AG09309 (cell line): ENCODE results near the gene TMEM132D.

Experiments
- DNase-seq: peaks from one replicate; pipeline ENCODE4 v3.0.0-alpha.2; 2010; ENCODE audit warnings: low read depth
- H3K4me3 ChIP-seq: 2 replicates; pipeline ENCODE4 v1.5.1; 2011; ENCODE audit warnings: mild to moderate bottlenecking, low read depth, low read length, moderate library complexity; ENCODE audit not compliant: control insufficient read depth
- TF ChIP-seq, protein P1 (sequence below): IDR thresholded peaks from 2 replicates; pipeline ENCODE4 v1.5.1; 2011; ENCODE audit warnings: mild to moderate bottlenecking, low read depth, low read length, inconsistent platforms; ENCODE audit not compliant: insufficient read depth, control insufficient read depth; ENCODE audit errors: missing control alignments

TMEM132D gene

GRCh38 chr12:129230995-129231394, 672.8 kb downstream of the TMEM132D start:
- no peak overlapping the region for H3K4me3 ChIP-seq
- no peak for DNase-seq
- TF ChIP-seq, protein P1, sequence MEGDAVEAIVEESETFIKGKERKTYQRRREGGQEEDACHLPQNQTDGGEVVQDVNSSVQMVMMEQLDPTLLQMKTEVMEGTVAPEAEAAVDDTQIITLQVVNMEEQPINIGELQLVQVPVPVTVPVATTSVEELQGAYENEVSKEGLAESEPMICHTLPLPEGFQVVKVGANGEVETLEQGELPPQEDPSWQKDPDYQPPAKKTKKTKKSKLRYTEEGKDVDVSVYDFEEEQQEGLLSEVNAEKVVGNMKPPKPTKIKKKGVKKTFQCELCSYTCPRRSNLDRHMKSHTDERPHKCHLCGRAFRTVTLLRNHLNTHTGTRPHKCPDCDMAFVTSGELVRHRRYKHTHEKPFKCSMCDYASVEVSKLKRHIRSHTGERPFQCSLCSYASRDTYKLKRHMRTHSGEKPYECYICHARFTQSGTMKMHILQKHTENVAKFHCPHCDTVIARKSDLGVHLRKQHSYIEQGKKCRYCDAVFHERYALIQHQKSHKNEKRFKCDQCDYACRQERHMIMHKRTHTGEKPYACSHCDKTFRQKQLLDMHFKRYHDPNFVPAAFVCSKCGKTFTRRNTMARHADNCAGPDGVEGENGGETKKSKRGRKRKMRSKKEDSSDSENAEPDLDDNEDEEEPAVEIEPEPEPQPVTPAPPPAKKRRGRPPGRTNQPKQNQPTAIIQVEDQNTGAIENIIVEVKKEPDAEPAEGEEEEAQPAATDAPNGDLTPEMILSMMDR = no peak

- DNase-seq = no peak
- no peak overlapping the region for H3K4me3 ChIP-seq
- TF ChIP-seq, protein P1 = no peak
Observed at GRCh38 chr12:129226851-129227250, 677.0 kb downstream of the TMEM132D start.

GRCh38 chr12:129226005-129226404, 677.8 kb downstream of the TMEM132D start:
- TF ChIP-seq, protein P1 = no peak
- no peak for DNase-seq
- no peak overlapping the region for H3K4me3 ChIP-seq

GRCh38 chr12:129215556-129215955, 688.3 kb downstream of the TMEM132D start:
- H3K4me3 ChIP-seq = no peak overlapping the region
- no peak for DNase-seq
- TF ChIP-seq, protein P1 = no peak

DNA sequence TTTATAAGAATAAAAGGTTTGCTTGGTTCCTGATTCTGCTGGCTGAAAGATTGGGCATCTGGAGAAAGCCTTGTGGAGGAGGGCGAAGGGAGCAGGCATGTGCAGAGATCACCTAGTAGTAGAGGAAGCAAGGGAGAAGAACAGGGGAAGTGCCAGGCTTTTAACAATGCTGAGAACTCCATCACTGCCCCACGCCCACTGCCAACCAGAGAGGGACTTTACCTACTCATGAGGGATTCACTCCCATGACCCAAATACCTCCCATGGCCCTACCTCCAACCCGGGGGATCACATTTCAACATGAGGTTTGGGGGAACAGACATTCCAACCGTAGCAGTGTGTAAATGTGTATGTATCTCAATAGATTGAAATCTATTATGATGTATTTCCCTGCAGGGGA, 690.3 kb downstream of the TMEM132D start:
- TF ChIP-seq, protein P1 = no peak
- no peak for DNase-seq
- H3K4me3 ChIP-seq = no peak overlapping the region

GRCh38 chr12:129211862-129212630, 691.8 kb downstream of the TMEM132D start:
- DNase-seq = no peak
- TF ChIP-seq, protein P1 = no peak
- no peak overlapping the region for H3K4me3 ChIP-seq

- DNase-seq = no peak
- H3K4me3 ChIP-seq = no peak overlapping the region
Observed at GRCh38 chr12:129208566-129208965, 695.3 kb downstream of the TMEM132D start.

More at GRCh38 chr12:129208566-129208965, 695.3 kb downstream of the TMEM132D start:
- TF ChIP-seq, protein P1 = no peak
